Activated CD8-positive, alpha-beta memory T cell treated with anti-CD3 and anti-CD28 coated beads for 36 hours (primary cell): ENCODE results near the gene SEPTIN10. TPM values are rescaled to one million over a fixed set of nuclear protein-coding genes. Genes with fewer than 3 reads are reported as not detected.

Experiments
- CTCF ChIA-PET: fragments of 350-600 bp; sonication (Branson Sonifier 250); formaldehyde crosslinking; loops from one replicate; lab custom pipeline; 2021; ENCODE audit warnings: antibody characterized with exemption; lab: Charles Lee
- POLR2A ChIA-PET: fragments of 350-600 bp; sonication (Branson Sonifier 250); formaldehyde crosslinking; loops from one replicate; lab custom pipeline; 2021; ENCODE audit warnings: antibody characterized with exemption; lab: Charles Lee
- total RNA-seq, 2 experiments: library from RNA; stranded (reverse); gene quantifications; one replicate each; pipeline ENCODE4 v1.2.3, GENCODE V29; 2021

The SEPTIN10 gene
- total RNA-seq, 2 experiments from 2014 or later = 0.17 to 0.65 TPM

GRCh38 chr2:109529532-109530449 is 84.0 kb downstream of the SEPTIN10 start:
- POLR2A ChIA-PET = no interaction called here
- CTCF ChIA-PET = no interaction called here

- ChIA-PET CTCF (no interaction called here), POLR2A (no interaction called here)
Observed at GRCh38 chr2:109528811-109529501, 84.8 kb downstream of the SEPTIN10 start.

GRCh38 chr2:109527846-109528705 is 85.7 kb downstream of the SEPTIN10 start:
- ChIA-PET CTCF (no interaction called here), POLR2A (no interaction called here)

- CTCF ChIA-PET = interaction anchor here (0.6 kb wide), 1 partner anchor 42 kb away, joined by 3 read pairs; no protein-coding TSS in a partner anchor
- POLR2A ChIA-PET = no interaction called here
Observed at GRCh38 chr2:109527079-109527478, 86.7 kb downstream of the SEPTIN10 start.

- ChIA-PET CTCF (no interaction called here), POLR2A (no interaction called here)
Observed at GRCh38 chr2:109526442-109526970, 87.3 kb downstream of the SEPTIN10 start.

GRCh38 chr2:109525836-109526235 is 87.9 kb downstream of the SEPTIN10 start:
- POLR2A ChIA-PET = no interaction called here
- CTCF ChIA-PET = no interaction called here

- CTCF ChIA-PET = interaction anchor here (0.5 kb wide), 1 partner anchor 1173 kb away, joined by 5 read pairs; no protein-coding TSS in a partner anchor
- POLR2A ChIA-PET = no interaction called here
Observed at GRCh38 chr2:109523536-109524361, 90.0 kb downstream of the SEPTIN10 start.

- POLR2A ChIA-PET = no interaction called here
- CTCF ChIA-PET = interaction anchor here (0.5 kb wide), 1 partner anchor 1173 kb away, joined by 5 read pairs; no protein-coding TSS in a partner anchor
Observed at GRCh38 chr2:109523121-109523520, 90.6 kb downstream of the SEPTIN10 start.

- CTCF ChIA-PET = no interaction called here
- POLR2A ChIA-PET = no interaction called here
Observed at GRCh38 chr2:109522063-109522374, 91.7 kb downstream of the SEPTIN10 start.

GRCh38 chr2:109521233-109522062 is 92.3 kb downstream of the SEPTIN10 start:
- POLR2A ChIA-PET = no interaction called here
- CTCF ChIA-PET = no interaction called here

- ChIA-PET POLR2A (no interaction called here), CTCF (no interaction called here)
Observed at GRCh38 chr2:109519513-109519912, 94.3 kb downstream of the SEPTIN10 start.

- ChIA-PET CTCF (no interaction called here), POLR2A (no interaction called here)
Observed at GRCh38 chr2:109517118-109517889, 96.5 kb downstream of the SEPTIN10 start.

- POLR2A ChIA-PET = no interaction called here
- CTCF ChIA-PET = no interaction called here
Observed at GRCh38 chr2:109516445-109517117, 97.2 kb downstream of the SEPTIN10 start.

GRCh38 chr2:109514857-109515256 is 98.9 kb downstream of the SEPTIN10 start:
- CTCF ChIA-PET = no interaction called here
- POLR2A ChIA-PET = no interaction called here

GRCh38 chr2:109513749-109514588 is 99.8 kb downstream of the SEPTIN10 start:
- POLR2A ChIA-PET = interaction anchor here (1.0 kb wide), 1 partner anchor 300 kb away, joined by 3 read pairs; no protein-coding TSS in a partner anchor
- CTCF ChIA-PET = no interaction called here

- ChIA-PET CTCF (no interaction called here), POLR2A (no interaction called here)
Observed at GRCh38 chr2:109513230-109513629, 100.5 kb downstream of the SEPTIN10 start.
